PC-3 (cell line): ENCODE results near the gene SH3GL3.

ENCODE experiments used
- EZH2 ChIP-seq: fragments of 300-600 bp; sonication (generic); IDR thresholded peaks from one replicate; pipeline ENCODE4 v1.6.1; 2017; ENCODE audit warnings: antibody characterized with exemption, mild to moderate bottlenecking, low read length; ENCODE audit not compliant: unreplicated experiment
- TF ChIP-seq, protein P1 (sequence below): fragments of 300-600 bp; sonication (generic); conservative IDR thresholded peaks from 2 replicates; pipeline ENCODE4 v1.5.1; 2017; ENCODE audit warnings: antibody characterized with exemption, low read depth, mild to moderate bottlenecking, low read length

- TF ChIP-seq, protein P1, sequence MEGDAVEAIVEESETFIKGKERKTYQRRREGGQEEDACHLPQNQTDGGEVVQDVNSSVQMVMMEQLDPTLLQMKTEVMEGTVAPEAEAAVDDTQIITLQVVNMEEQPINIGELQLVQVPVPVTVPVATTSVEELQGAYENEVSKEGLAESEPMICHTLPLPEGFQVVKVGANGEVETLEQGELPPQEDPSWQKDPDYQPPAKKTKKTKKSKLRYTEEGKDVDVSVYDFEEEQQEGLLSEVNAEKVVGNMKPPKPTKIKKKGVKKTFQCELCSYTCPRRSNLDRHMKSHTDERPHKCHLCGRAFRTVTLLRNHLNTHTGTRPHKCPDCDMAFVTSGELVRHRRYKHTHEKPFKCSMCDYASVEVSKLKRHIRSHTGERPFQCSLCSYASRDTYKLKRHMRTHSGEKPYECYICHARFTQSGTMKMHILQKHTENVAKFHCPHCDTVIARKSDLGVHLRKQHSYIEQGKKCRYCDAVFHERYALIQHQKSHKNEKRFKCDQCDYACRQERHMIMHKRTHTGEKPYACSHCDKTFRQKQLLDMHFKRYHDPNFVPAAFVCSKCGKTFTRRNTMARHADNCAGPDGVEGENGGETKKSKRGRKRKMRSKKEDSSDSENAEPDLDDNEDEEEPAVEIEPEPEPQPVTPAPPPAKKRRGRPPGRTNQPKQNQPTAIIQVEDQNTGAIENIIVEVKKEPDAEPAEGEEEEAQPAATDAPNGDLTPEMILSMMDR = no peak
- TF ChIP-seq EZH2 = no peak
These were observed 24.2 kb downstream of the SH3GL3 start for GRCh38 chr15:83471307-83471866.
